Transverse colon (tissue), 4 donors: ENCODE measurements around the gene SMIM1. TPM values are rescaled to one million over a fixed set of nuclear protein-coding genes. Genes with fewer than 3 reads are reported as not detected.

Experiments
- DNase-seq: peaks from one replicate; pipeline ENCODE4 v3.0.0-alpha.2; 2019
- H3K27ac ChIP-seq, 4 donors: fragments of 200-600 bp; sonication (generic); 2 replicates each; pipeline ENCODE4 v1.5.1; 2016 to 2018; ENCODE audit warnings: inconsistent platforms in 4 of 4
- H3K27me3 ChIP-seq: fragments of 200-600 bp; sonication (generic); 2 replicates; pipeline ENCODE4 v1.5.1; 2017; ENCODE audit warnings: inconsistent platforms
- H3K36me3 ChIP-seq, 4 donors: fragments of 200-600 bp; sonication (generic); 2 replicates each; pipeline ENCODE4 v1.5.1; 2017 to 2019; ENCODE audit warnings: inconsistent platforms in 4 of 4
- H3K4me1 ChIP-seq, 4 donors: fragments of 200-600 bp; sonication (generic); 2 replicates each; pipeline ENCODE4 v1.5.1; 2017 to 2020; ENCODE audit warnings: inconsistent platforms in 4 of 4
- H3K4me3 ChIP-seq, 4 donors: fragments of 200-600 bp; sonication (generic); 1 replicate in 1 of 4; 2 replicates in 3 of 4; pipeline versions ENCODE4 v1.5.1 to v1.6.1; 2017 to 2019; ENCODE audit warnings: inconsistent platforms in 4 of 4
- H3K9me3 ChIP-seq, 2 donors: fragments of 200-600 bp; sonication (generic); 2 replicates each; pipeline ENCODE4 v1.5.1; 2017 to 2019; ENCODE audit warnings: inconsistent platforms in 2 of 2
- EP300 ChIP-seq: sonication (generic); formaldehyde crosslinking; IDR thresholded peaks from one replicate; pipeline ENCODE4 v1.6.1; 2017; ENCODE audit warnings: antibody characterized with exemption, low read depth
- POLR2A ChIP-seq: fragments of 450-650 bp; IDR thresholded peaks from one replicate; pipeline ENCODE4 v1.6.1; 2016; ENCODE audit warnings: antibody characterized with exemption, mild to moderate bottlenecking, moderate library complexity
- POLR2AphosphoS5 ChIP-seq, 3 donors: sonication (generic); formaldehyde crosslinking; IDR thresholded peaks; one replicate each; pipeline ENCODE4 v1.6.1; 2016; ENCODE audit warnings: antibody characterized with exemption in 3 of 3
- WGBS, 2 donors: methylation state at CpG; one replicate each; pipeline ENCODE4 v1.1.5; 2018; ENCODE audit warnings: low coverage in 1 of 2; 5-methylcytosine and 5-hydroxymethylcytosine counted together
- in situ Hi-C, 4 donors: fragments of 200-750 bp; cut with MboI; loops; one replicate each; pipeline versions ENCODE4 v1.15.0 to v1.15.1; 2017; ENCODE audit warnings: low sequenced_read_pairs in 3 of 4, low pct_ligation_motif_present in 1 of 4, low pct_unique_long_range_greater_than_20kb in 1 of 4
- intact Hi-C: fragments of 100-400 bp; cut with DNase I; formaldehyde crosslinking; loops from one replicate; pipeline ENCODE4 v1.15.1; 2023; ENCODE audit warnings: low total_unique reads
- total RNA-seq, 4 donors: library from RNA; depleted of rRNA; stranded (reverse); fragments of >200 nt; gene quantifications; one replicate each; pipeline ENCODE4 v1.1.0, GENCODE V29; 2016
- TF ChIP-seq, protein P1 (sequence below), 5 experiments: fragments of 200-600 bp in 3 of 5; fragments of 450-650 bp in 2 of 5; sonication (generic) in 3 of 5; IDR thresholded peaks; 1 replicate in 2 of 5; 2 replicates in 3 of 5; pipeline ENCODE4 v1.5.1; 2016 to 2017; ENCODE audit warnings: antibody characterized with exemption in 5 of 5, inconsistent platforms in 3 of 5, mild to moderate bottlenecking in 2 of 5, moderate library complexity in 1 of 5

The SMIM1 gene
- total RNA-seq, 4 donors from 2014 or later: not detected

DNA sequence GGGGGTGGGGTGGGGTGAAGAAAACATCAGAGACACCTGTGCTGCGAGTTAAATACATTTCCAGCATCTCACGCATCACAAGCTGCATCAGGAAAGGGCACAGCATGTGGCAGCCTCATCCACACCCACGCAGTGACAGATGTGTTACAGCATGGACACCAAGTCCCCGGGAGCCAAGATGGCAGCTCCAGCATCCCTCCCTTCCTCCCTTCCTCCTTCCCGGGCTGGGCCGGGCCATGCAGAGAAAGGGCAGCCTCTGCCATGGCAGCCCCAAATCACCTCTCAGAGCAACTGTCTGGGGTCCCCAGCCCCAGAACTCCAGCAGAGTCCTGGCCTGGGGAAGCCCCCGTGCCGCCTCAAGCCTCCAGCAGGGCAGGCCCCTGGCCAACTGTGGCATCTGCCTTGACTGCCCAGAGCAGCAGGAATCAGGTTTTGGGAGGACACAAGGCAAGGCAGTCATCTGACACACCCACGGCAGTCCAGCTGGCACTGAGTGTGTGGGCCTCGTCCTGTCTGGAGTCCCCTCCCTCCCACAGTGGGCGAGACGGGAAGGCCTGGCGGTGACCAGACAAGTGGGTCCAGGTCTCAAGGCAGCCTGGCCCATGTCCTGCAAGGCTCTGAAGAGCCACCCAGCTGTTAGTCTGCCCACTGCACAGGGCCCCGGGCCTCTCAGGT, 6.2 kb downstream of the SMIM1 start:
- in situ Hi-C loops (no loop called here), intact Hi-C loops (no loop called here)
- TF ChIP-seq POLR2AphosphoS5 (IDR thresholded peaks at IDR 0.05) (no peak), EP300 (no peak), POLR2A (no peak)
- TF ChIP-seq, protein P1, sequence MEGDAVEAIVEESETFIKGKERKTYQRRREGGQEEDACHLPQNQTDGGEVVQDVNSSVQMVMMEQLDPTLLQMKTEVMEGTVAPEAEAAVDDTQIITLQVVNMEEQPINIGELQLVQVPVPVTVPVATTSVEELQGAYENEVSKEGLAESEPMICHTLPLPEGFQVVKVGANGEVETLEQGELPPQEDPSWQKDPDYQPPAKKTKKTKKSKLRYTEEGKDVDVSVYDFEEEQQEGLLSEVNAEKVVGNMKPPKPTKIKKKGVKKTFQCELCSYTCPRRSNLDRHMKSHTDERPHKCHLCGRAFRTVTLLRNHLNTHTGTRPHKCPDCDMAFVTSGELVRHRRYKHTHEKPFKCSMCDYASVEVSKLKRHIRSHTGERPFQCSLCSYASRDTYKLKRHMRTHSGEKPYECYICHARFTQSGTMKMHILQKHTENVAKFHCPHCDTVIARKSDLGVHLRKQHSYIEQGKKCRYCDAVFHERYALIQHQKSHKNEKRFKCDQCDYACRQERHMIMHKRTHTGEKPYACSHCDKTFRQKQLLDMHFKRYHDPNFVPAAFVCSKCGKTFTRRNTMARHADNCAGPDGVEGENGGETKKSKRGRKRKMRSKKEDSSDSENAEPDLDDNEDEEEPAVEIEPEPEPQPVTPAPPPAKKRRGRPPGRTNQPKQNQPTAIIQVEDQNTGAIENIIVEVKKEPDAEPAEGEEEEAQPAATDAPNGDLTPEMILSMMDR (IDR thresholded peaks at IDR 0.05): no peak
- H3K27ac ChIP-seq: no peak overlapping the region
- no peaks in the 10 kb centered on the region for H3K9me3 ChIP-seq
- peaks cover 9 to 16% (median 13%) of the 10 kb centered on the region in 4 donors for H3K4me1 ChIP-seq
- H3K27me3 ChIP-seq: no peaks in the 10 kb centered on the region
- WGBS, 2 donors: 80 to 81% methylated on average over 1 to 14 of the region's 14 CpGs
- H3K36me3 ChIP-seq: peaks cover 0 to 39% (median 18%) of the 10 kb centered on the region in 4 donors
- DNase-seq: no peak
- no peak overlapping the region for H3K4me3 ChIP-seq

- no peak for DNase-seq
- Histone ChIP-seq H3K4me3 (no peak overlapping the region), H3K27me3 (no peaks in the 10 kb centered on the region), H3K36me3 (peaks cover 0 to 46% (median 21%) of the 10 kb centered on the region in 4 donors), H3K27ac (no peak overlapping the region), H3K9me3 (no peaks in the 10 kb centered on the region), H3K4me1 (peaks cover 9 to 16% (median 13%) of the 10 kb centered on the region in 4 donors)
- intact Hi-C loops: no loop called here
- 92 to 97% methylated on average over 12 to 23 of the region's 23 CpGs for WGBS, 2 donors
- in situ Hi-C loops: no loop called here
- TF ChIP-seq POLR2AphosphoS5 (IDR thresholded peaks at IDR 0.05) (no peak), EP300 (no peak), POLR2A (no peak)
- TF ChIP-seq, protein P1 (IDR thresholded peaks at IDR 0.05): no peak
Measured at GRCh38 chr1:3779265-3779911, 6.8 kb downstream of the SMIM1 start.

DNA sequence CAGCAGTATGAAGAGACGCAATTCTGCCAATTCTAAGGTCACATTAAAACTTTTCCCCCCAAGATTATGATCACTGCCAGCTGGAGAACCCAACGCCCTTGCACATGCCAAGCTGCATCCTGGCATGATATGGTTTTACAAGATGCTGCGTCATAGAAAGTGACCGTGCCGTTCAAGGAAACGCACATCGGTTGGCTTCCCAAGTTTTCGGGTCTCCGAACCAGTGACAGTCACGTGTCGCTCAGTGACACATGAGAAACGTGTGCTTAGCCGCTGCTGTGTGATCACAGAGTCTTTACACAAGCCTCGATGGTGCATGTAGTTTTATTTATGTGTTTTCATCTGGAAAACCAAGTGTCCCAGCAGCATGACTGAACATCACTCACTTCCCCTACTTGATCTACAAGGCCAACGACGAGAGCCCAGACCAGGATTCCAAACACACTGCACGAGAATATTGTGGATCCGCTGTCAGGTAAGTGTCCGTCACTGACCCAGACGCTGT, 7.4 kb downstream of the SMIM1 start:
- Histone ChIP-seq H3K4me3 (no peak overlapping the region), H3K36me3 (peaks cover 0 to 51% (median 21%) of the 10 kb centered on the region in 4 donors), H3K4me1 (peaks cover 9 to 16% (median 13%) of the 10 kb centered on the region in 4 donors), H3K9me3 (no peaks in the 10 kb centered on the region), H3K27me3 (no peaks in the 10 kb centered on the region), H3K27ac (no peak overlapping the region)
- TF ChIP-seq, protein P1 (IDR thresholded peaks at IDR 0.05): no peak
- no peak for TF ChIP-seq POLR2AphosphoS5 (IDR thresholded peaks at IDR 0.05)
- no peak for TF ChIP-seq POLR2A
- TF ChIP-seq EP300: no peak
- DNase-seq: no peak
- intact Hi-C loops: no loop called here
- 89 to 95% methylated on average over 14 to 20 of the region's 20 CpGs for WGBS, 2 donors
- in situ Hi-C loops: no loop called here

DNA sequence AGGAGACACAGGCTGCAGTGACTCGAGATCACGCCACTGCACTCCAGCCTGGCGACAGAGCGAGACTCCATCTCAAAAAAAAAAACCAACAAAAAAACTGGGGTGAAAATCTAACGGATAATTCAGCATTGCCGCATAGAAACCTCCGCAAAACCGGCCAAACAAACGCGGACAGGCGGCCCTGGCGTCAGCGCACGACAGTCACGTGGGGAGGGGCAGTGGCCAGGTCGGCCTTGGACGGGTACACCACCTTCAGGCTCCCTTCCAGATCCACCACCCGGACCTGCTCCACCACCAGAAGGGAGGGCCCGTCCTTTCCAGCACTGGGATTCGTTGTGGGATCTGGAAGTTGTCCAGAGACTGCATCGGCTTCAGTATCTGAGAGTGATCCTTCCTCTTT, 8.4 kb downstream of the SMIM1 start:
- intact Hi-C loops: no loop called here
- no peak overlapping the region for H3K27ac ChIP-seq
- TF ChIP-seq POLR2AphosphoS5 (IDR thresholded peaks at IDR 0.05) (no peak), POLR2A (no peak), EP300 (no peak)
- TF ChIP-seq, protein P1 (IDR thresholded peaks at IDR 0.05): no peak
- WGBS, 2 donors: 89% methylated on average over 21 of the region's 21 CpGs; no CpG with 5 or more reads in 1 of the 2 donors
- in situ Hi-C loops: no loop called here
- no peak for DNase-seq
- H3K9me3 ChIP-seq: no peaks in the 10 kb centered on the region
- H3K4me1 ChIP-seq: peaks cover under 1 to 6% (median 5%) of the 10 kb centered on the region in 4 donors
- peaks cover 0 to 53% (median 21%) of the 10 kb centered on the region in 4 donors for H3K36me3 ChIP-seq
- H3K27me3 ChIP-seq: no peaks in the 10 kb centered on the region
- H3K4me3 ChIP-seq: no peak overlapping the region
